Naive B cell (primary cell): ENCODE data around the gene CUZD1. TPM values are rescaled to one million over a fixed set of nuclear protein-coding genes. Genes with fewer than 3 reads are reported as not detected.
"Not testable (repeated sequence)": the region's sequence is repeated elsewhere in the genome, so short reads cannot be mapped to it uniquely, and the experiment has no call there.

Source experiments
- ATAC-seq, 2 donors: fragments of 150-1000 bp; cut with Tn5 transposase; 2 replicates each; pipeline ENCODE4 v1.10.0; 2021; ENCODE audit warnings: low read depth in 2 of 2, mild to moderate bottlenecking in 2 of 2, moderate library complexity in 2 of 2
- DNase-seq: peaks from one replicate; pipeline ENCODE4 v3.0.0; 2022
- H3K27ac Mint-ChIP-seq, 6 donors: one replicate each; pipeline ENCODE4 v1.8.0; 2020 to 2022; ENCODE audit warnings: mild to moderate bottlenecking in 6 of 6, mixed read lengths in 6 of 6, moderate library complexity in 5 of 6, inconsistent platforms in 2 of 6
- H3K27me3 Mint-ChIP-seq, 3 donors: one replicate each; pipeline ENCODE4 v1.8.0; 2021 to 2022; ENCODE audit warnings: mixed read lengths in 3 of 3, mild to moderate bottlenecking in 1 of 3
- H3K36me3 Mint-ChIP-seq, 2 donors: one replicate each; pipeline ENCODE4 v1.8.0; 2020 to 2022; ENCODE audit warnings: mixed read lengths in 2 of 2, inconsistent platforms in 1 of 2, mild to moderate bottlenecking in 1 of 2
- H3K4me1 Mint-ChIP-seq, 3 donors: one replicate each; pipeline ENCODE4 v1.8.0; 2020 to 2022; ENCODE audit warnings: mixed read lengths in 3 of 3, inconsistent platforms in 1 of 3, mild to moderate bottlenecking in 1 of 3, moderate library complexity in 1 of 3
- H3K4me3 Mint-ChIP-seq, 8 donors: one replicate each; pipeline ENCODE4 v1.8.0; 2020 to 2022; ENCODE audit warnings: mild to moderate bottlenecking in 8 of 8, mixed read lengths in 8 of 8, moderate library complexity in 8 of 8, inconsistent platforms in 2 of 8
- H3K9me3 Mint-ChIP-seq, 7 donors: one replicate each; pipeline ENCODE4 v1.8.0; 2020 to 2022; ENCODE audit warnings: mixed read lengths in 7 of 7, mild to moderate bottlenecking in 5 of 7, inconsistent platforms in 2 of 7, moderate library complexity in 1 of 7
- polyA plus RNA-seq, 6 donors: library from polyadenylated mRNA; unstranded; fragments of 300-500 nt; fragmentation: Illumina TruSeq; gene quantifications; one replicate each; pipeline ENCODE4 v1.2.3, GENCODE V29; 2021; ENCODE audit warnings: low read depth in 6 of 6

CUZD1 gene
- 1 to 10 TPM in 3 of 6 donors, under 1 TPM in 2, not detected in 1; 0.29 to 1.7 (median 1.2) TPM for polyA plus RNA-seq

- no peak for DNase-seq
- H3K27ac Mint-ChIP-seq = peak within 1 kb of the TSS in 1 of 6 donors; percentile 21
Measured at GRCh38 chr10:122845783-122846332, at the start of gene CUZD1. Gene CUZD1, minus strand, starts transcription at chr10:122845857. Its CDS starts 14 bp downstream, at chr10:122845843.

GRCh38 chr10:122894261-122894944 lies 48.7 kb upstream of the CUZD1 start:
- H3K36me3 Mint-ChIP-seq = no peaks in the 10 kb centered on the region
- H3K4me1 Mint-ChIP-seq = peaks cover 0 to 4% (median 4%) of the 10 kb centered on the region in 3 donors
- ATAC-seq = no peak
- no peak for DNase-seq
- no peak overlapping the region for H3K27ac Mint-ChIP-seq
- H3K4me3 Mint-ChIP-seq = peak overlapping the region in 1 of 8 donors; percentile 70
- H3K9me3 Mint-ChIP-seq = no peaks in the 10 kb centered on the region
- peaks cover 0 to 5% (median 5%) of the 10 kb centered on the region in 3 donors for H3K27me3 Mint-ChIP-seq

More at GRCh38 chr10:122845783-122846332, at the start of gene CUZD1:
- Mint-ChIP-seq H3K36me3 (peaks cover 10 to 34% of the 10 kb centered on the region in 2 donors), H3K4me3 (no peak within 1 kb of the TSS), H3K27me3 (no peaks in the 10 kb centered on the region), H3K9me3 (peaks cover 0 to 11% (median 0%) of the 10 kb centered on the region in 7 donors), H3K4me1 (peaks cover 0 to 11% (median 10%) of the 10 kb centered on the region in 3 donors)
- ATAC-seq = no peak

- Mint-ChIP-seq H3K9me3 (no peaks in the 10 kb centered on the region), H3K4me1 (peaks cover 10 to 14% (median 14%) of the 10 kb centered on the region in 3 donors), H3K4me3 (no peak overlapping the region), H3K36me3 (peaks cover 0 to 4% of the 10 kb centered on the region in 2 donors), H3K27ac (no peak overlapping the region), H3K27me3 (no peaks in the 10 kb centered on the region)
- ATAC-seq (no peak), DNase-seq (no peak)
Measured at GRCh38 chr10:122884166-122884565, 38.5 kb upstream of the CUZD1 start.

GRCh38 chr10:122882766-122883165 lies 37.1 kb upstream of the CUZD1 start:
- DNase-seq (no peak), ATAC-seq (no peak)
- no peak overlapping the region for H3K27ac Mint-ChIP-seq
- no peaks in the 10 kb centered on the region for H3K9me3 Mint-ChIP-seq
- no peak overlapping the region for H3K4me3 Mint-ChIP-seq
- peaks cover 22 to 28% (median 24%) of the 10 kb centered on the region in 3 donors for H3K4me1 Mint-ChIP-seq
- no peaks in the 10 kb centered on the region for H3K36me3 Mint-ChIP-seq
- H3K27me3 Mint-ChIP-seq = no peaks in the 10 kb centered on the region

- peaks cover 28 to 50% (median 32%) of the 10 kb centered on the region in 3 donors for H3K4me1 Mint-ChIP-seq
- peak within 1 kb of the TSS; percentile 90 to 100 (median 94) for H3K4me3 Mint-ChIP-seq
- no peaks in the 10 kb centered on the region for H3K27me3 Mint-ChIP-seq
- peak within 1 kb of the TSS; percentile 90 to 96 (median 94) for H3K27ac Mint-ChIP-seq
- H3K36me3 Mint-ChIP-seq = no peaks in the 10 kb centered on the region
- DNase-seq (peak; percentile 92), ATAC-seq (peak; percentile 81 to 83)
- H3K9me3 Mint-ChIP-seq = no peaks in the 10 kb centered on the region
Measured at GRCh38 chr10:122879339-122880273, 33.9 kb upstream of the CUZD1 start, which contains the start of gene FAM24B. Gene FAM24B, minus strand, starts transcription at chr10:122879581. Its CDS starts 29,066 bp downstream, at chr10:122850515.

- H3K27me3 Mint-ChIP-seq = no peaks in the 10 kb centered on the region
- no peaks in the 10 kb centered on the region for H3K9me3 Mint-ChIP-seq
- H3K4me1 Mint-ChIP-seq = peaks cover 28 to 55% (median 32%) of the 10 kb centered on the region in 3 donors
- H3K4me3 Mint-ChIP-seq = peak overlapping the region; percentile 90 to 100 (median 94)
- H3K27ac Mint-ChIP-seq = peak overlapping the region in 5 of 6 donors; percentile 85 to 96 (median 91)
- no peaks in the 10 kb centered on the region for H3K36me3 Mint-ChIP-seq
- DNase-seq (no peak), ATAC-seq (no peak)
Measured at GRCh38 chr10:122878799-122879338, 33.2 kb upstream of the CUZD1 start.

GRCh38 chr10:122877264-122877663 lies 31.6 kb upstream of the CUZD1 start:
- H3K9me3 Mint-ChIP-seq = peaks cover 0 to 2% (median 0%) of the 10 kb centered on the region in 7 donors
- H3K27me3 Mint-ChIP-seq = no peaks in the 10 kb centered on the region
- ATAC-seq = no peak
- H3K36me3 Mint-ChIP-seq = no peaks in the 10 kb centered on the region
- peaks cover 28 to 55% (median 35%) of the 10 kb centered on the region in 3 donors for H3K4me1 Mint-ChIP-seq
- no peak for DNase-seq
- peak overlapping the region in 4 of 8 donors; percentile 20 to 100 (median 47) for H3K4me3 Mint-ChIP-seq
- H3K27ac Mint-ChIP-seq = no peak overlapping the region

GRCh38 chr10:122876467-122876855 lies 30.8 kb upstream of the CUZD1 start:
- H3K9me3 Mint-ChIP-seq = peaks cover 0 to 8% (median 0%) of the 10 kb centered on the region in 7 donors
- H3K27me3 Mint-ChIP-seq = no peaks in the 10 kb centered on the region
- DNase-seq (no peak), ATAC-seq (no peak)
- no peaks in the 10 kb centered on the region for H3K36me3 Mint-ChIP-seq
- H3K4me1 Mint-ChIP-seq = peaks cover 28 to 55% (median 35%) of the 10 kb centered on the region in 3 donors
- H3K27ac Mint-ChIP-seq = no peak overlapping the region
- H3K4me3 Mint-ChIP-seq = no peak overlapping the region

- H3K4me1 Mint-ChIP-seq = peaks cover 28 to 55% (median 35%) of the 10 kb centered on the region in 3 donors
- peaks cover 0 to 8% (median 0%) of the 10 kb centered on the region in 7 donors for H3K9me3 Mint-ChIP-seq
- H3K36me3 Mint-ChIP-seq = no peaks in the 10 kb centered on the region
- ATAC-seq (no peak), DNase-seq (no peak)
- no peaks in the 10 kb centered on the region for H3K27me3 Mint-ChIP-seq
- H3K27ac Mint-ChIP-seq = peak overlapping the region in 1 of 6 donors; percentile 28
- peak overlapping the region in 1 of 8 donors; percentile 6 for H3K4me3 Mint-ChIP-seq
Measured at GRCh38 chr10:122875843-122876466, 30.3 kb upstream of the CUZD1 start.

GRCh38 chr10:122871947-122872346 lies 26.3 kb upstream of the CUZD1 start:
- peaks cover 4 to 29% (median 16%) of the 10 kb centered on the region in 3 donors for H3K4me1 Mint-ChIP-seq
- ATAC-seq, H3K9me3 Mint-ChIP-seq, DNase-seq, H3K4me3 Mint-ChIP-seq, H3K36me3 Mint-ChIP-seq, H3K27me3 Mint-ChIP-seq, H3K27ac Mint-ChIP-seq: not testable (repeated sequence)

GRCh38 chr10:122868768-122869167 lies 23.1 kb upstream of the CUZD1 start:
- not testable (repeated sequence) for H3K9me3 Mint-ChIP-seq, H3K4me3 Mint-ChIP-seq, H3K27ac Mint-ChIP-seq, ATAC-seq, H3K27me3 Mint-ChIP-seq, DNase-seq
- H3K36me3 Mint-ChIP-seq = peaks cover 7 to 13% of the 10 kb centered on the region in 2 donors
- peaks cover 14 to 28% (median 26%) of the 10 kb centered on the region in 3 donors for H3K4me1 Mint-ChIP-seq

GRCh38 chr10:122866757-122867482 lies 21.3 kb upstream of the CUZD1 start:
- H3K27ac Mint-ChIP-seq = peak overlapping the region in 2 of 6 donors; percentile 28 to 86
- not testable (repeated sequence) for DNase-seq, H3K27me3 Mint-ChIP-seq, ATAC-seq, H3K9me3 Mint-ChIP-seq
- peak overlapping the region in 3 of 8 donors; percentile 25 to 55 (median 29) for H3K4me3 Mint-ChIP-seq
- H3K4me1 Mint-ChIP-seq = peaks cover 19 to 34% (median 30%) of the 10 kb centered on the region in 3 donors
- peaks cover 7 to 13% of the 10 kb centered on the region in 2 donors for H3K36me3 Mint-ChIP-seq
